ENCODE results near the gene MDN1.
"Not testable (repeated sequence)": the region's sequence is repeated elsewhere in the genome, so short reads cannot be mapped to it uniquely, and the experiment has no call there.

MDN1 gene

GRCh38 chr6:89763550-89763949 lies 56.0 kb downstream of the MDN1 start:
- DNase-seq, result no peak

- DNase-seq, result no peak
These were observed 60.8 kb downstream of the MDN1 start for GRCh38 chr6:89758830-89759229.

GRCh38 chr6:89750338-89750737 lies 69.3 kb downstream of the MDN1 start:
- DNase-seq, result no peak

- no peak for DNase-seq
These were observed 69.7 kb downstream of the MDN1 start for GRCh38 chr6:89749918-89750317.

GRCh38 chr6:89745716-89746115 lies 73.9 kb downstream of the MDN1 start:
- no peak for DNase-seq

GRCh38 chr6:89745096-89745495 lies 74.5 kb downstream of the MDN1 start:
- no peak for DNase-seq

- no peak for DNase-seq
These were observed 82.7 kb downstream of the MDN1 start for GRCh38 chr6:89736893-89737292.

GRCh38 chr6:89734526-89734925 lies 85.1 kb downstream of the MDN1 start:
- no peak for DNase-seq

- no peak for DNase-seq
These were observed 87.5 kb downstream of the MDN1 start for GRCh38 chr6:89731924-89732567.

GRCh38 chr6:89731262-89731661 lies 88.3 kb downstream of the MDN1 start:
- not testable (repeated sequence) for DNase-seq

GRCh38 chr6:89729818-89730217 lies 89.8 kb downstream of the MDN1 start:
- DNase-seq, result no peak

- DNase-seq, result no peak
These were observed 92.1 kb downstream of the MDN1 start for GRCh38 chr6:89727501-89727900.

- DNase-seq, result no peak
These were observed 94.6 kb downstream of the MDN1 start for GRCh38 chr6:89724981-89725380.

GRCh38 chr6:89723046-89723445 lies 96.5 kb downstream of the MDN1 start:
- no peak for DNase-seq

- DNase-seq, result no peak
These were observed 103.1 kb downstream of the MDN1 start for GRCh38 chr6:89716532-89716931.

- no peak for DNase-seq
These were observed 107.8 kb downstream of the MDN1 start for GRCh38 chr6:89711801-89712200.

- no peak for DNase-seq
These were observed 111.3 kb downstream of the MDN1 start for GRCh38 chr6:89708316-89708715.

- no peak for DNase-seq
These were observed 111.8 kb downstream of the MDN1 start for GRCh38 chr6:89707766-89708165.

GRCh38 chr6:89706121-89706520 lies 113.5 kb downstream of the MDN1 start:
- no peak for DNase-seq

- no peak for DNase-seq
These were observed 116.3 kb downstream of the MDN1 start for GRCh38 chr6:89703292-89703691.

GRCh38 chr6:89702349-89702748 lies 117.2 kb downstream of the MDN1 start:
- no peak for DNase-seq

GRCh38 chr6:89695667-89696066 lies 123.9 kb downstream of the MDN1 start:
- DNase-seq, result no peak

- DNase-seq, result no peak
These were observed 125.2 kb downstream of the MDN1 start for GRCh38 chr6:89694428-89694827.

GRCh38 chr6:89693207-89693606 lies 126.4 kb downstream of the MDN1 start:
- no peak for DNase-seq

GRCh38 chr6:89692256-89692655 lies 127.3 kb downstream of the MDN1 start:
- DNase-seq, result no peak

- DNase-seq, result no peak
These were observed 128.7 kb downstream of the MDN1 start for GRCh38 chr6:89690944-89691324.

Measured in activated naive CD4-positive, alpha-beta T cell treated with anti-CD3 and anti-CD28 coated beads, Interleukin-2, amount 50 U/mL, for 16 hours (primary cell).